GM12878 (cell line): Measurements from ENCODE around the gene ATXN2. TPM values are rescaled to one million over a fixed set of nuclear protein-coding genes. Genes with fewer than 3 reads are reported as not detected.

Experiments
- ATAC-seq: fragments of 200-7000 bp; cut with Tn5 transposase; 3 replicates; pipeline ENCODE4 v1.9.1; 2020; ENCODE audit warnings: mild to moderate bottlenecking, moderate library complexity
- BruUV-seq: library from RNA; stranded (reverse); fragments of 400-500 nt; replicated peaks from 2 replicates; lab custom pipeline; 2021; lab: Mats Ljungman, UMichigan
- CTCF ChIA-PET: fragments of 300-600 bp; sonication (Branson Sonifier 250); formaldehyde crosslinking; extraction: SDS; loops from one replicate; lab custom pipeline; 2021; ENCODE audit warnings: inconsistent platforms; lab: Yijun Ruan, JAX
- POLR2A ChIA-PET: fragments of 350-600 bp; formaldehyde crosslinking; extraction: SDS; loops from one replicate; lab custom pipeline; 2021; ENCODE audit warnings: inconsistent platforms; lab: Charles Lee
- RAD21 ChIA-PET: fragments of 300-600 bp; sonication (Branson Sonifier 250); formaldehyde crosslinking; loops from one replicate; lab custom pipeline; 2023; ENCODE audit warnings: antibody characterized with exemption; ENCODE audit not compliant: unreplicated experiment; lab: Charles Lee
- SMC1A ChIA-PET: fragments of 300-600 bp; sonication (Branson Sonifier 250); formaldehyde crosslinking; loops from one replicate; lab custom pipeline; 2023; ENCODE audit not compliant: unreplicated experiment, uncharacterized antibody; lab: Charles Lee
- DNase-seq: peaks from one replicate; pipeline ENCODE4 v3.0.0-alpha.2; 2011; ENCODE audit warnings: low read depth, low spot score
- FAIRE-seq: peaks from 3 replicates; lab custom pipeline; 2011; peaks lifted over from hg19 to GRCh38; lab: Jason Lieb, UNC
- H2AFZ ChIP-seq: 2 replicates; pipeline ENCODE4 v1.6.0; 2011; ENCODE audit warnings: low read depth, low read length, control low read depth; ENCODE audit not compliant: control insufficient read depth
- H3K27ac ChIP-seq: 2 replicates; pipeline ENCODE4 v1.5.1; 2011; ENCODE audit warnings: control low read depth; ENCODE audit not compliant: control insufficient read depth, insufficient read depth
- H3K27me3 ChIP-seq, 2 experiments: replicated peaks in 1 of 2; 2 replicates each; pipeline versions ENCODE4 v1.6.0 to v1.6.1; 2011; ENCODE audit warnings: low read length in 1 of 2; ENCODE audit not compliant: control insufficient read depth in 2 of 2, insufficient read depth in 2 of 2
- H3K36me3 ChIP-seq, 2 experiments: 2 replicates each; pipeline ENCODE4 v1.5.1; 2011; ENCODE audit warnings: low read length in 1 of 2; ENCODE audit not compliant: control insufficient read depth in 2 of 2, insufficient read depth in 2 of 2
- H3K4me1 ChIP-seq: 2 replicates; pipeline ENCODE4 v1.6.1; 2011; ENCODE audit warnings: mild to moderate bottlenecking, low read length, moderate library complexity, mixed read lengths; ENCODE audit not compliant: control insufficient read depth, insufficient read depth
- H3K4me2 ChIP-seq: 2 replicates; pipeline ENCODE4 v1.6.0; 2011; ENCODE audit warnings: control low read depth; ENCODE audit not compliant: control insufficient read depth, insufficient read depth
- H3K4me3 ChIP-seq: fragments of 200-600 bp; sonication (generic); 2 replicates; pipeline ENCODE4 v1.5.1; 2016
- H3K79me2 ChIP-seq: 2 replicates; pipeline ENCODE4 v1.6.0; 2011; ENCODE audit warnings: low read length; ENCODE audit not compliant: control insufficient read depth, insufficient read depth
- H3K9ac ChIP-seq: 2 replicates; pipeline ENCODE4 v1.8.0; 2011; ENCODE audit warnings: low read length, control low read depth, mixed read lengths; ENCODE audit not compliant: control insufficient read depth, insufficient read depth
- H3K9me3 ChIP-seq: replicated peaks from 3 replicates; pipeline ENCODE4 v1.5.1; 2011; ENCODE audit warnings: mild to moderate bottlenecking, low read length; ENCODE audit not compliant: control insufficient read depth, insufficient read depth
- H4K20me1 ChIP-seq: 2 replicates; pipeline ENCODE4 v1.6.0; 2011; ENCODE audit not compliant: control insufficient read depth, insufficient read depth
- ATF7 ChIP-seq: fragments of 450-650 bp; IDR thresholded peaks from 2 replicates; pipeline ENCODE4 v1.6.1; 2016; ENCODE audit warnings: low read depth, mild to moderate bottlenecking
- CBX3 ChIP-seq: fragments of 200-600 bp; sonication (generic); IDR thresholded peaks from 2 replicates; pipeline ENCODE4 v1.6.1; 2016; ENCODE audit warnings: low read depth, borderline replicate concordance
- CHD1 ChIP-seq: IDR thresholded peaks from 2 replicates; pipeline ENCODE4 v1.6.1; 2012; ENCODE audit warnings: low read depth, low read length, improper control_type of control experiment
- DPF2 ChIP-seq: fragments of 450-650 bp; IDR thresholded peaks from 2 replicates; pipeline ENCODE4 v1.6.1; 2017; ENCODE audit warnings: mild to moderate bottlenecking
- EP300 ChIP-seq, 2 experiments: fragments of 150-350 bp in 1 of 2; IDR thresholded peaks; 2 replicates each; pipeline ENCODE4 v1.6.1; 2011 to 2012; ENCODE audit warnings: low read depth in 2 of 2, low read length in 2 of 2, borderline replicate concordance in 1 of 2, improper control_type of control experiment in 1 of 2, inconsistent platforms in 1 of 2; ENCODE audit not compliant: control insufficient read depth in 1 of 2
- ETV6 ChIP-seq, 2 experiments: fragments of 450-650 bp in 1 of 2; IDR thresholded peaks in 1 of 2; conservative IDR thresholded peaks in 1 of 2; 2 replicates each; pipeline ENCODE4 v1.6.1; 2014; ENCODE audit warnings: antibody characterized with exemption in 1 of 2, borderline replicate concordance in 1 of 2, low read depth in 1 of 2, mild to moderate bottlenecking in 1 of 2, moderate library complexity in 1 of 2
- HDAC2 ChIP-seq: fragments of 200-600 bp; sonication (generic); IDR thresholded peaks from 2 replicates; pipeline ENCODE4 v1.6.1; 2017
- HDAC6 ChIP-seq: fragments of 200-600 bp; sonication (generic); IDR thresholded peaks from one replicate; pipeline ENCODE4 v1.8.0; 2017; ENCODE audit warnings: antibody characterized with exemption; ENCODE audit not compliant: unreplicated experiment
- IKZF2 ChIP-seq, 2 experiments: fragments of 450-650 bp; IDR thresholded peaks; 2 replicates each; pipeline ENCODE4 v1.6.1; 2017; ENCODE audit warnings: mild to moderate bottlenecking in 2 of 2, moderate library complexity in 2 of 2
- MEF2B ChIP-seq: fragments of 450-650 bp; IDR thresholded peaks from 2 replicates; pipeline ENCODE4 v1.6.1; 2018; ENCODE audit warnings: mild to moderate bottlenecking, moderate library complexity; ENCODE audit not compliant: partially characterized antibody, poor library complexity, severe bottlenecking
- MLLT1 ChIP-seq: fragments of 450-650 bp; IDR thresholded peaks from 2 replicates; pipeline ENCODE4 v1.6.1; 2016; ENCODE audit warnings: mild to moderate bottlenecking
- NBN ChIP-seq: fragments of 450-650 bp; IDR thresholded peaks from 2 replicates; pipeline ENCODE4 v1.6.1; 2016
- NFYB ChIP-seq: IDR thresholded peaks from 2 replicates; pipeline ENCODE4 v1.6.1; 2011; ENCODE audit warnings: low read depth, mild to moderate bottlenecking, low read length, improper control_type of control experiment, moderate library complexity; ENCODE audit not compliant: insufficient read depth
- NR2F1 ChIP-seq: fragments of 450-650 bp; conservative IDR thresholded peaks from 2 replicates; pipeline ENCODE4 v1.6.1; 2017; ENCODE audit warnings: mild to moderate bottlenecking
- RFX5 ChIP-seq: IDR thresholded peaks from 2 replicates; pipeline ENCODE4 v1.6.1; 2011; ENCODE audit warnings: low read depth, low read length, improper control_type of control experiment
- SMAD1 ChIP-seq: fragments of 450-650 bp; IDR thresholded peaks from 2 replicates; pipeline ENCODE4 v1.6.1; 2018; ENCODE audit warnings: mild to moderate bottlenecking, low read depth; ENCODE audit not compliant: partially characterized antibody
- WGBS: methylation state at CpG from one replicate; pipeline ENCODE4 v1.1.6; 2016; ENCODE audit warnings: low lambda C conversion rate; ENCODE audit not compliant: insufficient replicate concordance, insufficient coverage; ENCODE audit errors: missing lambda C conversion rate; 5-methylcytosine and 5-hydroxymethylcytosine counted together
- in situ Hi-C: fragments of 300-500 bp; cut with MboI; formaldehyde crosslinking; loops from 9 replicates; pipeline ENCODE4 v1.14.3; 2018; ENCODE audit warnings: mixed read lengths
- intact Hi-C: fragments of 100-400 bp; cut with micrococcal nuclease; formaldehyde crosslinking; loops from one replicate; pipeline ENCODE4 v1.14.2; 2022; ENCODE audit not compliant: unreplicated experiment
- polyA plus RNA-seq, 11 experiments: library from polyadenylated mRNA; depleted of rRNA in 4 of 11; unstranded in 6 of 11; stranded (reverse) in 5 of 11; fragments of >200 nt; fragmentation: Nextera tagmentation in 4 of 11; fragmentation: Illumina TruSeq in 1 of 11; extraction: Ambion mirVana in 4 of 11; extraction: Trizol in 1 of 11; gene quantifications; 1 replicate in 1 of 11; 2 replicates in 10 of 11; pipeline versions ENCODE4 v1.2.1 to v1.2.3, GENCODE V29; 2011 to 2016; ENCODE audit warnings: inconsistent platforms in 2 of 11, missing spikeins in 2 of 11, low read depth in 1 of 11
- total RNA-seq, 4 experiments: library from RNA; depleted of rRNA in 3 of 4; stranded (reverse); fragments of >200 nt in 3 of 4; fragmentation: Illumina TruSeq in 1 of 4; extraction: Trizol in 1 of 4; gene quantifications; 2 replicates each; pipeline versions ENCODE4 v1.2.1 to v1.2.3, GENCODE V29; 2013 to 2021
- TF ChIP-seq, protein P1 (sequence below): IDR thresholded peaks from 2 replicates; pipeline ENCODE4 v1.6.1; 2011; ENCODE audit warnings: borderline replicate concordance, low read depth, mild to moderate bottlenecking, moderate library complexity, mixed read lengths, low read length; ENCODE audit not compliant: insufficient read depth; ENCODE audit errors: extremely low read length
- TF ChIP-seq, protein P2 (sequence below): fragments of 450-650 bp; IDR thresholded peaks from 2 replicates; pipeline ENCODE4 v1.6.1; 2016; ENCODE audit warnings: mild to moderate bottlenecking, moderate library complexity, borderline replicate concordance

Gene ATXN2
- total and polyA plus RNA-seq, 10 of the 15 experiments (the other 5 are each of a cell fraction or from before 2014, with no cell fraction given) = 8.8 to 31.5 (median 19.0) TPM

DNA sequence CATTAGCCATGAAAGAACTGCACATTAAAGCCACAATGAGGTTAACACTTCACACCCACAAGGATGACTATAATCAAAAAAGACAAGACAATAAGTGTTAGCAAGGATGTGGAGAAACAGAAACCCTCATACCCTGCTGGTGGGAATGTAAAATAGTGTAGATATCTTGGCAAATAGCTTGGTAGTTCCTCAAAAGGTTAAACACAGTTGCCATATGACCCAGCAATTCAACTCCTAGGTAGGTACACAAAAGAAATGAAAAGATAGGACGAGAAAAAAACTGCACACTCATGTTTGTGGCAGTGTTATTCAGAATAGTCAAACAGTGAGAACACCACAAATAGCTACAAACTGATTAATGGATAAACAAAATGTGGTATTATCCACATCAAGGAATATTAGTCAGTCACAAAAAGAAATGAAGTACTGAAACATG, 93.5 kb downstream of the ATXN2 start:
- H4K20me1 ChIP-seq = no peaks in the 10 kb centered on the region
- ChIA-PET RAD21 (interaction anchor here (0.6 kb wide), 1 partner anchor 1331 kb away, joined by 3 read pairs; no protein-coding TSS in a partner anchor), SMC1A (interaction anchor here (0.8 to 1.3 kb wide), 3 partner anchors 19 to 102 kb away, joined by 3 read pairs; no protein-coding TSS in a partner anchor), CTCF (interaction anchor here (1.3 kb wide), 1 partner anchor 23 kb away, joined by 4 read pairs; no protein-coding TSS in a partner anchor), POLR2A (interaction anchor here (0.5 kb wide), 1 partner anchor 27 kb away, joined by 3 read pairs; no protein-coding TSS in a partner anchor)
- BruUV-seq = no TSS peak
- H3K36me3 ChIP-seq = peaks cover 1 to 8% of the 10 kb centered on the region in 2 experiments; a peak in 2 of 4 replicates
- no peaks in the 10 kb centered on the region for H3K9me3 ChIP-seq
- intact Hi-C loops = no loop called here
- WGBS = 50% methylated on average over 1 of the region's 1 CpG
- H3K4me3 ChIP-seq = no peak overlapping the region
- no peaks in the 10 kb centered on the region for H3K79me2 ChIP-seq
- FAIRE-seq (no peak), DNase-seq (peak; percentile 9), ATAC-seq (peak; percentile 69)
- in situ Hi-C loops = no loop called here
- no peaks in the 10 kb centered on the region for H3K27me3 ChIP-seq
- no peak overlapping the region for H3K9ac ChIP-seq
- H2AFZ ChIP-seq = no peak overlapping the region
- no peaks in the 10 kb centered on the region for H3K4me1 ChIP-seq
- H3K27ac ChIP-seq = no peak overlapping the region
- H3K4me2 ChIP-seq = no peak overlapping the region
- TF ChIP-seq, protein P1, sequence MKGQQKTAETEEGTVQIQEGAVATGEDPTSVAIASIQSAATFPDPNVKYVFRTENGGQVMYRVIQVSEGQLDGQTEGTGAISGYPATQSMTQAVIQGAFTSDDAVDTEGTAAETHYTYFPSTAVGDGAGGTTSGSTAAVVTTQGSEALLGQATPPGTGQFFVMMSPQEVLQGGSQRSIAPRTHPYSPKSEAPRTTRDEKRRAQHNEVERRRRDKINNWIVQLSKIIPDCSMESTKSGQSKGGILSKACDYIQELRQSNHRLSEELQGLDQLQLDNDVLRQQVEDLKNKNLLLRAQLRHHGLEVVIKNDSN = no peak
- TF ChIP-seq, protein P2, sequence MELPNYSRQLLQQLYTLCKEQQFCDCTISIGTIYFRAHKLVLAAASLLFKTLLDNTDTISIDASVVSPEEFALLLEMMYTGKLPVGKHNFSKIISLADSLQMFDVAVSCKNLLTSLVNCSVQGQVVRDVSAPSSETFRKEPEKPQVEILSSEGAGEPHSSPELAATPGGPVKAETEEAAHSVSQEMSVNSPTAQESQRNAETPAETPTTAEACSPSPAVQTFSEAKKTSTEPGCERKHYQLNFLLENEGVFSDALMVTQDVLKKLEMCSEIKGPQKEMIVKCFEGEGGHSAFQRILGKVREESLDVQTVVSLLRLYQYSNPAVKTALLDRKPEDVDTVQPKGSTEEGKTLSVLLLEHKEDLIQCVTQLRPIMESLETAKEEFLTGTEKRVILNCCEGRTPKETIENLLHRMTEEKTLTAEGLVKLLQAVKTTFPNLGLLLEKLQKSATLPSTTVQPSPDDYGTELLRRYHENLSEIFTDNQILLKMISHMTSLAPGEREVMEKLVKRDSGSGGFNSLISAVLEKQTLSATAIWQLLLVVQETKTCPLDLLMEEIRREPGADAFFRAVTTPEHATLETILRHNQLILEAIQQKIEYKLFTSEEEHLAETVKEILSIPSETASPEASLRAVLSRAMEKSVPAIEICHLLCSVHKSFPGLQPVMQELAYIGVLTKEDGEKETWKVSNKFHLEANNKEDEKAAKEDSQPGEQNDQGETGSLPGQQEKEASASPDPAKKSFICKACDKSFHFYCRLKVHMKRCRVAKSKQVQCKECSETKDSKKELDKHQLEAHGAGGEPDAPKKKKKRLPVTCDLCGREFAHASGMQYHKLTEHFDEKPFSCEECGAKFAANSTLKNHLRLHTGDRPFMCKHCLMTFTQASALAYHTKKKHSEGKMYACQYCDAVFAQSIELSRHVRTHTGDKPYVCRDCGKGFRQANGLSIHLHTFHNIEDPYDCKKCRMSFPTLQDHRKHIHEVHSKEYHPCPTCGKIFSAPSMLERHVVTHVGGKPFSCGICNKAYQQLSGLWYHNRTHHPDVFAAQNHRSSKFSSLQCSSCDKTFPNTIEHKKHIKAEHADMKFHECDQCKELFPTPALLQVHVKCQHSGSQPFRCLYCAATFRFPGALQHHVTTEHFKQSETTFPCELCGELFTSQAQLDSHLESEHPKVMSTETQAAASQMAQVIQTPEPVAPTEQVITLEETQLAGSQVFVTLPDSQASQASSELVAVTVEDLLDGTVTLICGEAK = no peak
- TF ChIP-seq SMAD1 = no peak
- no peak for TF ChIP-seq CBX3
- no peak for TF ChIP-seq ETV6 (conservative IDR thresholded peaks at IDR 0.05 in 1 of 2, IDR thresholded peaks at IDR 0.05 in 1 of 2; ENCODE audit: borderline replicate concordance in 1 of 2, low read depth in 1 of 2)
- no peak for TF ChIP-seq RFX5
- no peak for TF ChIP-seq DPF2
- no peak for TF ChIP-seq HDAC2
- TF ChIP-seq NBN = peak; percentile 50; the same call in 1 of the 2 replicates
- TF ChIP-seq MEF2B = peak; percentile 45
- TF ChIP-seq ATF7 = peak; percentile 38; the same call in 1 of the 2 replicates
- TF ChIP-seq CHD1 = no peak
- peak; percentile 66; the same call in 1 of the 2 replicates for TF ChIP-seq MLLT1
- TF ChIP-seq IKZF2 (IDR thresholded peaks at IDR 0.05) = peak; percentile 73 to 80; a peak in 2 of 4 replicates
- peak in 1 of 2 experiments; percentile 22; a peak in 1 of 4 replicates for TF ChIP-seq EP300 (IDR thresholded peaks at IDR 0.05; ENCODE audit: borderline replicate concordance in 1 of 2, control insufficient read depth in 1 of 2, low read depth in 2 of 2, low read length in 2 of 2)
- no peak for TF ChIP-seq HDAC6
- no peak for TF ChIP-seq NFYB
- TF ChIP-seq NR2F1 = 0 out of 2 replicates have a peak, but pooled peaks have one; percentile 43
